Measurements from ENCODE around the gene PIEZO1.

DNA sequence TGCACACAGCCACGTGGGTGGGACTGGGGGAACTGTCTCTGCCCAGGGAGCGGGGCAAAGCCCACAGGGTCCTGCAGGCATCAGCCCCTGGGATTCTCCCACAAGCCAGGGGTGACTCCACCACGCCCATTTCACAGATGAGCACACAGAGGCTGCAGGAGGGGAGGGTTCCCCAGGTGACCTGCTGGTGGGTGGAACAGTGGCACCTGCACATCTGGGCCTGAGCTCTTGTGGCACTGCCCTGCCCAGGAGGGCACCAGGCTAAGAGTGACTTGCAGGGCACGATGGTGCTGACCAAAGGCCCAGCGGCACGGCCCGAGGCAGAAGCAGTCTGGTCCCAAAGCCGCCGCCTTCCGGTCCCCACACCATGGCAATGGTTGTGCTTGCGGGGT lies 23.9 kb downstream of the PIEZO1 start:
- no peak for TF ChIP-seq POLR2A (IDR thresholded peaks at IDR 0.05)
- TF ChIP-seq, protein P1, sequence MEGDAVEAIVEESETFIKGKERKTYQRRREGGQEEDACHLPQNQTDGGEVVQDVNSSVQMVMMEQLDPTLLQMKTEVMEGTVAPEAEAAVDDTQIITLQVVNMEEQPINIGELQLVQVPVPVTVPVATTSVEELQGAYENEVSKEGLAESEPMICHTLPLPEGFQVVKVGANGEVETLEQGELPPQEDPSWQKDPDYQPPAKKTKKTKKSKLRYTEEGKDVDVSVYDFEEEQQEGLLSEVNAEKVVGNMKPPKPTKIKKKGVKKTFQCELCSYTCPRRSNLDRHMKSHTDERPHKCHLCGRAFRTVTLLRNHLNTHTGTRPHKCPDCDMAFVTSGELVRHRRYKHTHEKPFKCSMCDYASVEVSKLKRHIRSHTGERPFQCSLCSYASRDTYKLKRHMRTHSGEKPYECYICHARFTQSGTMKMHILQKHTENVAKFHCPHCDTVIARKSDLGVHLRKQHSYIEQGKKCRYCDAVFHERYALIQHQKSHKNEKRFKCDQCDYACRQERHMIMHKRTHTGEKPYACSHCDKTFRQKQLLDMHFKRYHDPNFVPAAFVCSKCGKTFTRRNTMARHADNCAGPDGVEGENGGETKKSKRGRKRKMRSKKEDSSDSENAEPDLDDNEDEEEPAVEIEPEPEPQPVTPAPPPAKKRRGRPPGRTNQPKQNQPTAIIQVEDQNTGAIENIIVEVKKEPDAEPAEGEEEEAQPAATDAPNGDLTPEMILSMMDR (IDR thresholded peaks at IDR 0.05), result no peak

All from right lobe of liver (tissue), 4 donors.